Sigmoid colon (tissue), 7 donors: ENCODE results near the gene CPA5. TPM values are rescaled to one million over a fixed set of nuclear protein-coding genes. Genes with fewer than 3 reads are reported as not detected.

Source experiments
- DNase-seq: peaks from one replicate; pipeline ENCODE4 v3.0.0-alpha.2; 2019
- H3K27ac ChIP-seq, 4 donors: fragments of 200-600 bp; sonication (generic); one replicate each; pipeline ENCODE4 v1.5.1; 2016 to 2019; ENCODE audit warnings: mild to moderate bottlenecking in 1 of 4
- H3K27me3 ChIP-seq, 3 donors: fragments of 200-600 bp; sonication (generic); one replicate each; pipeline ENCODE4 v1.5.1; 2019; ENCODE audit warnings: mild to moderate bottlenecking in 1 of 3
- H3K36me3 ChIP-seq, 4 donors: fragments of 200-600 bp; sonication (generic); one replicate each; pipeline ENCODE4 v1.5.1; 2016 to 2019
- H3K4me1 ChIP-seq, 4 donors: fragments of 200-600 bp; sonication (generic); one replicate each; pipeline ENCODE4 v1.5.1; 2017 to 2019
- H3K4me3 ChIP-seq, 4 donors: fragments of 200-600 bp; sonication (generic); one replicate each; pipeline ENCODE4 v1.5.1; 2017 to 2019; ENCODE audit warnings: mild to moderate bottlenecking in 2 of 4, moderate library complexity in 1 of 4
- H3K9me3 ChIP-seq, 4 donors: fragments of 200-600 bp in 3 of 4; sonication (generic) in 3 of 4; one replicate each; pipeline versions ENCODE4 v1.5.1 to v1.6.1; 2013 to 2019
- CTCF ChIP-seq, 4 experiments: fragments of 450-650 bp in 3 of 4; fragments of 200-600 bp in 1 of 4; IDR thresholded peaks; one replicate each; pipeline ENCODE4 v1.5.1; 2016 to 2019; ENCODE audit warnings: antibody characterized with exemption in 4 of 4, mild to moderate bottlenecking in 3 of 4, moderate library complexity in 2 of 4
- EP300 ChIP-seq, 4 donors: sonication (generic); formaldehyde crosslinking; IDR thresholded peaks; one replicate each; pipeline ENCODE4 v1.6.1; 2017; ENCODE audit warnings: antibody characterized with exemption in 4 of 4
- POLR2A ChIP-seq, 2 donors: fragments of 450-650 bp; IDR thresholded peaks; one replicate each; pipeline ENCODE4 v1.6.1; 2016; ENCODE audit warnings: antibody characterized with exemption in 2 of 2, mild to moderate bottlenecking in 2 of 2, moderate library complexity in 2 of 2
- POLR2AphosphoS5 ChIP-seq, 4 donors: sonication (generic); formaldehyde crosslinking; IDR thresholded peaks; one replicate each; pipeline ENCODE4 v1.6.1; 2017; ENCODE audit warnings: antibody characterized with exemption in 4 of 4
- WGBS, 2 donors: extraction: QIAGEN DNeasy Blood & Tissue Kit; methylation state at CpG; one replicate each; pipeline ENCODE4 v1.1.7; 2013; 5-methylcytosine and 5-hydroxymethylcytosine counted together
- intact Hi-C: fragments of 100-400 bp; cut with DNase I; formaldehyde crosslinking; loops from one replicate; pipeline ENCODE4 v1.15.1; 2023
- polyA plus RNA-seq, 3 donors: library from polyadenylated mRNA; stranded (reverse); fragments of 200-250 nt; gene quantifications; one replicate each; pipeline ENCODE4 v1.2.3, GENCODE V29; 2013
- total RNA-seq, 4 donors: library from RNA; depleted of rRNA; stranded (reverse); fragments of >200 nt; gene quantifications; one replicate each; pipeline ENCODE4 v1.1.0, GENCODE V29; 2016
- donor health status: healthy with polysubstance abuse.
- donor health status: Bipolar disorder and iron deficiency.
- donor health status: healthy.

CPA5 gene
- total and polyA plus RNA-seq, 7 donors: 1.1 TPM; not detected in 6

- intact Hi-C loops: no loop called here
- TF ChIP-seq EP300 (IDR thresholded peaks at IDR 0.05) (no peak), POLR2AphosphoS5 (IDR thresholded peaks at IDR 0.05) (no peak), CTCF (IDR thresholded peaks at IDR 0.05) (no peak), POLR2A (IDR thresholded peaks at IDR 0.05) (no peak)
- Histone ChIP-seq H3K27ac (no peak overlapping the region), H3K36me3 (no peaks in the 10 kb centered on the region), H3K27me3 (no peaks in the 10 kb centered on the region), H3K4me3 (no peak overlapping the region), H3K4me1 (peaks cover 0 to 22% (median 18%) of the 10 kb centered on the region in 4 donors), H3K9me3 (no peaks in the 10 kb centered on the region)
- 92 to 94% methylated on average over 3 of the region's 3 CpGs for WGBS, 2 donors
- DNase-seq: no peak
These were observed 15.9 kb downstream of the CPA5 start for GRCh38 chr7:130360518-130360917.

- Histone ChIP-seq H3K9me3 (no peaks in the 10 kb centered on the region), H3K4me3 (no peak overlapping the region), H3K4me1 (peaks cover 0 to 12% (median 8%) of the 10 kb centered on the region in 4 donors), H3K27me3 (no peaks in the 10 kb centered on the region), H3K36me3 (no peaks in the 10 kb centered on the region), H3K27ac (no peak overlapping the region)
- intact Hi-C loops: no loop called here
- TF ChIP-seq CTCF (IDR thresholded peaks at IDR 0.05) (no peak), POLR2A (IDR thresholded peaks at IDR 0.05) (no peak), EP300 (IDR thresholded peaks at IDR 0.05) (no peak), POLR2AphosphoS5 (IDR thresholded peaks at IDR 0.05) (no peak)
- DNase-seq: peak; percentile 35
- WGBS, 2 donors: 95 to 96% methylated on average over 7 of the region's 7 CpGs
These were observed 17.1 kb downstream of the CPA5 start for GRCh38 chr7:130361681-130362080.

- Histone ChIP-seq H3K27ac (no peak overlapping the region), H3K4me1 (peaks cover 0 to 9% (median 2%) of the 10 kb centered on the region in 4 donors), H3K36me3 (no peaks in the 10 kb centered on the region), H3K9me3 (no peaks in the 10 kb centered on the region), H3K27me3 (no peaks in the 10 kb centered on the region), H3K4me3 (no peak overlapping the region)
- WGBS, 2 donors: 93 to 95% methylated on average over 10 of the region's 10 CpGs
- intact Hi-C loops: no loop called here
- TF ChIP-seq CTCF (IDR thresholded peaks at IDR 0.05) (no peak), POLR2A (IDR thresholded peaks at IDR 0.05) (no peak), POLR2AphosphoS5 (IDR thresholded peaks at IDR 0.05) (no peak), EP300 (IDR thresholded peaks at IDR 0.05) (no peak)
- DNase-seq: peak; percentile 45
These were observed 17.7 kb downstream of the CPA5 start for GRCh38 chr7:130362251-130362816.

GRCh38 chr7:130363026-130363847 is 18.6 kb downstream of the CPA5 start:
- DNase-seq: peak; percentile 39

More at GRCh38 chr7:130363026-130363847, 18.6 kb downstream of the CPA5 start:
- Histone ChIP-seq H3K9me3 (no peaks in the 10 kb centered on the region), H3K4me3 (no peak overlapping the region), H3K4me1 (peaks cover 0 to 9% (median 0%) of the 10 kb centered on the region in 4 donors), H3K36me3 (no peaks in the 10 kb centered on the region), H3K27me3 (no peaks in the 10 kb centered on the region), H3K27ac (no peak overlapping the region)
- intact Hi-C loops: no loop called here
- WGBS, 2 donors: 76 to 86% methylated on average over 8 of the region's 8 CpGs
- TF ChIP-seq POLR2AphosphoS5 (IDR thresholded peaks at IDR 0.05) (no peak), CTCF (IDR thresholded peaks at IDR 0.05) (no peak), POLR2A (IDR thresholded peaks at IDR 0.05) (no peak), EP300 (IDR thresholded peaks at IDR 0.05) (no peak)
